ENCODE data around the gene TRPM2. TPM values are rescaled to one million over a fixed set of nuclear protein-coding genes. Genes with fewer than 3 reads are reported as not detected.

The TRPM2 gene
- total RNA-seq, 1 donor from 2014 or later: 2.9 TPM

GRCh38 chr21:44427241-44428120, 74.1 kb downstream of the TRPM2 start:
- DNase-seq (ENCODE audit: low spot score): no peak

GRCh38 chr21:44428281-44428960, 75.0 kb downstream of the TRPM2 start:
- DNase-seq (ENCODE audit: low spot score): no peak

- DNase-seq (ENCODE audit: low spot score): no peak
These were observed 76.5 kb downstream of the TRPM2 start for GRCh38 chr21:44429894-44430293.

- DNase-seq (ENCODE audit: low spot score): no peak
These were observed 77.9 kb downstream of the TRPM2 start for GRCh38 chr21:44431300-44431699.

GRCh38 chr21:44432841-44433790, 79.7 kb downstream of the TRPM2 start:
- no peak for DNase-seq (ENCODE audit: low spot score)

GRCh38 chr21:44433791-44434567, 80.6 kb downstream of the TRPM2 start:
- DNase-seq (ENCODE audit: low spot score): no peak

GRCh38 chr21:44434568-44434925, 81.1 kb downstream of the TRPM2 start:
- no peak for DNase-seq (ENCODE audit: low spot score)

- no peak for DNase-seq (ENCODE audit: low spot score)
These were observed 81.7 kb downstream of the TRPM2 start for GRCh38 chr21:44434936-44435635.

GRCh38 chr21:44436111-44436611, 82.7 kb downstream of the TRPM2 start:
- no peak for DNase-seq (ENCODE audit: low spot score)

- no peak for DNase-seq (ENCODE audit: low spot score)
These were observed 83.5 kb downstream of the TRPM2 start for GRCh38 chr21:44436958-44437357.

- no peak for DNase-seq (ENCODE audit: low spot score)
These were observed 83.9 kb downstream of the TRPM2 start for GRCh38 chr21:44437371-44437695.

- DNase-seq (ENCODE audit: low spot score): no peak
These were observed 84.4 kb downstream of the TRPM2 start for GRCh38 chr21:44437696-44438431.

- no peak for DNase-seq (ENCODE audit: low spot score)
These were observed 85.2 kb downstream of the TRPM2 start for GRCh38 chr21:44438531-44439210.

- DNase-seq (ENCODE audit: low spot score): no peak
These were observed 85.8 kb downstream of the TRPM2 start for GRCh38 chr21:44439211-44439600.

GRCh38 chr21:44440241-44441040, 87.0 kb downstream of the TRPM2 start:
- no peak for DNase-seq (ENCODE audit: low spot score)

GRCh38 chr21:44441041-44441400, 87.6 kb downstream of the TRPM2 start:
- no peak for DNase-seq (ENCODE audit: low spot score)

GRCh38 chr21:44441581-44442265, 88.3 kb downstream of the TRPM2 start:
- no peak for DNase-seq (ENCODE audit: low spot score)
